ENCODE measurements around the gene SNUPN.

DNA sequence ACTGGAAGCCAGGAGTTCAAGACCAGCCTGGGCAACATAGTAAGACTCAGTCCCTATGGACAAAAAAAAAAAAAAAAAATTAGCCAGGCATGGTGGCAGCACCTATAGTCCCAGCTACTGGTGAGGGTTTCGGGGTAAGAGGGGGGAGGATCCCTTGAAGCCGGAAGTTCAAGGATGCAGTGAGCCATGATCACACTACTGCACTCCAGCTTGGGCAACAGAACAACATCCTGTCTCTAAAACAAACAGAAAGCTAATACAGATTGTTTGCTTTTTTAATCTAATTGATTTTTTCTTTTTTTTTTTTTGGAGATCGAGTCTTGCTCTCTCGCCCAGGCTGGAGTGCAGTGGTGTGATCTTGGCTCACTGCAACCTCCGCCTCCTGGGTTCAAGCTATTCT, 16.1 kb upstream of the SNUPN start:
- TF ChIP-seq, protein P1, sequence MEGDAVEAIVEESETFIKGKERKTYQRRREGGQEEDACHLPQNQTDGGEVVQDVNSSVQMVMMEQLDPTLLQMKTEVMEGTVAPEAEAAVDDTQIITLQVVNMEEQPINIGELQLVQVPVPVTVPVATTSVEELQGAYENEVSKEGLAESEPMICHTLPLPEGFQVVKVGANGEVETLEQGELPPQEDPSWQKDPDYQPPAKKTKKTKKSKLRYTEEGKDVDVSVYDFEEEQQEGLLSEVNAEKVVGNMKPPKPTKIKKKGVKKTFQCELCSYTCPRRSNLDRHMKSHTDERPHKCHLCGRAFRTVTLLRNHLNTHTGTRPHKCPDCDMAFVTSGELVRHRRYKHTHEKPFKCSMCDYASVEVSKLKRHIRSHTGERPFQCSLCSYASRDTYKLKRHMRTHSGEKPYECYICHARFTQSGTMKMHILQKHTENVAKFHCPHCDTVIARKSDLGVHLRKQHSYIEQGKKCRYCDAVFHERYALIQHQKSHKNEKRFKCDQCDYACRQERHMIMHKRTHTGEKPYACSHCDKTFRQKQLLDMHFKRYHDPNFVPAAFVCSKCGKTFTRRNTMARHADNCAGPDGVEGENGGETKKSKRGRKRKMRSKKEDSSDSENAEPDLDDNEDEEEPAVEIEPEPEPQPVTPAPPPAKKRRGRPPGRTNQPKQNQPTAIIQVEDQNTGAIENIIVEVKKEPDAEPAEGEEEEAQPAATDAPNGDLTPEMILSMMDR (IDR thresholded peaks at IDR 0.05) = no peak
- no peak for TF ChIP-seq EP300 (IDR thresholded peaks at IDR 0.05)
- TF ChIP-seq POLR2A (IDR thresholded peaks at IDR 0.05) = no peak
